Measurements from ENCODE around the gene ATP10B. TPM values are rescaled to one million over a fixed set of nuclear protein-coding genes. Genes with fewer than 3 reads are reported as not detected.
"Not testable (repeated sequence)": the region's sequence is repeated elsewhere in the genome, so short reads cannot be mapped to it uniquely, and the experiment has no call there.

ATP10B gene
- total RNA-seq, 3 donors from 2014 or later (not counting 1 experiment from before 2014, with no cell fraction given) = not detected

DNA sequence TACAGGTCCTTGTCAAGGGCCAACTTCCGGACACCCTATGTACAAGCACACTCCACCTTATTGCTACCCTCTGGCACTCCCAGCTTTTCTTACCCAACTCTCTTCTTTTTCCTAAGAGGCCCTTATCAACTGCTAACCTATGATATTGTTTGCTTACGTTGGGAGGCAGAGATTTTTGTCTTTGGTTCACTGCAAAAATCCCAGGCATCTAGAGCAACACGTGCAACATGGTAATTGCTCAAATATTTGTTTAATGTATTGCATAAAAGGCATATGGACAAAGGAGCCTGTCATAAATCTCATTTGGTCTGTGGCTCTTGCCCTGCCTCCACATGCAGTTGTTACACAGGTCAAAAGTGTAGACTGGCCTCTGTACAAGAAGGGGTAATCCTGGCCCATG lies 35.8 kb upstream of the ATP10B start:
- ATAC-seq (no peak), DNase-seq (no peak)
- TF ChIP-seq, protein P1, sequence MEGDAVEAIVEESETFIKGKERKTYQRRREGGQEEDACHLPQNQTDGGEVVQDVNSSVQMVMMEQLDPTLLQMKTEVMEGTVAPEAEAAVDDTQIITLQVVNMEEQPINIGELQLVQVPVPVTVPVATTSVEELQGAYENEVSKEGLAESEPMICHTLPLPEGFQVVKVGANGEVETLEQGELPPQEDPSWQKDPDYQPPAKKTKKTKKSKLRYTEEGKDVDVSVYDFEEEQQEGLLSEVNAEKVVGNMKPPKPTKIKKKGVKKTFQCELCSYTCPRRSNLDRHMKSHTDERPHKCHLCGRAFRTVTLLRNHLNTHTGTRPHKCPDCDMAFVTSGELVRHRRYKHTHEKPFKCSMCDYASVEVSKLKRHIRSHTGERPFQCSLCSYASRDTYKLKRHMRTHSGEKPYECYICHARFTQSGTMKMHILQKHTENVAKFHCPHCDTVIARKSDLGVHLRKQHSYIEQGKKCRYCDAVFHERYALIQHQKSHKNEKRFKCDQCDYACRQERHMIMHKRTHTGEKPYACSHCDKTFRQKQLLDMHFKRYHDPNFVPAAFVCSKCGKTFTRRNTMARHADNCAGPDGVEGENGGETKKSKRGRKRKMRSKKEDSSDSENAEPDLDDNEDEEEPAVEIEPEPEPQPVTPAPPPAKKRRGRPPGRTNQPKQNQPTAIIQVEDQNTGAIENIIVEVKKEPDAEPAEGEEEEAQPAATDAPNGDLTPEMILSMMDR (IDR thresholded peaks at IDR 0.05) = no peak
- no peak overlapping the region for H3K4me3 ChIP-seq (ENCODE audit: low read length)
- H3K4me3 Mint-ChIP-seq = no peak overlapping the region
- H3K27me3 Mint-ChIP-seq (ENCODE audit: low read depth in 2 of 2) = peaks cover 0 to 2% of the 10 kb centered on the region in 2 donors
- no peaks in the 10 kb centered on the region for H3K4me1 Mint-ChIP-seq
- H3K27ac ChIP-seq (ENCODE audit: low read length) = no peak overlapping the region
- H3K9me3 Mint-ChIP-seq = peaks cover 0 to 2% of the 10 kb centered on the region in 2 donors
- H3K27me3 ChIP-seq (ENCODE audit: control insufficient read depth, insufficient read depth, low read length) = no peaks in the 10 kb centered on the region
- 76% methylated on average over 3 of the region's 3 CpGs for WGBS (ENCODE audit: insufficient coverage)
- no peaks in the 10 kb centered on the region for H3K4me1 ChIP-seq (ENCODE audit: control insufficient read depth, insufficient read depth, low read length)
- no peaks in the 10 kb centered on the region for H3K36me3 ChIP-seq (ENCODE audit: control insufficient read depth, insufficient read depth, low read length)
- H3K9me3 ChIP-seq (ENCODE audit: control insufficient read depth, insufficient read depth, low read length) = no peaks in the 10 kb centered on the region
- H3K36me3 Mint-ChIP-seq = no peaks in the 10 kb centered on the region
- intact Hi-C loops (cut with micrococcal nuclease) = no loop called here
- no peak overlapping the region for H3K27ac Mint-ChIP-seq

DNA sequence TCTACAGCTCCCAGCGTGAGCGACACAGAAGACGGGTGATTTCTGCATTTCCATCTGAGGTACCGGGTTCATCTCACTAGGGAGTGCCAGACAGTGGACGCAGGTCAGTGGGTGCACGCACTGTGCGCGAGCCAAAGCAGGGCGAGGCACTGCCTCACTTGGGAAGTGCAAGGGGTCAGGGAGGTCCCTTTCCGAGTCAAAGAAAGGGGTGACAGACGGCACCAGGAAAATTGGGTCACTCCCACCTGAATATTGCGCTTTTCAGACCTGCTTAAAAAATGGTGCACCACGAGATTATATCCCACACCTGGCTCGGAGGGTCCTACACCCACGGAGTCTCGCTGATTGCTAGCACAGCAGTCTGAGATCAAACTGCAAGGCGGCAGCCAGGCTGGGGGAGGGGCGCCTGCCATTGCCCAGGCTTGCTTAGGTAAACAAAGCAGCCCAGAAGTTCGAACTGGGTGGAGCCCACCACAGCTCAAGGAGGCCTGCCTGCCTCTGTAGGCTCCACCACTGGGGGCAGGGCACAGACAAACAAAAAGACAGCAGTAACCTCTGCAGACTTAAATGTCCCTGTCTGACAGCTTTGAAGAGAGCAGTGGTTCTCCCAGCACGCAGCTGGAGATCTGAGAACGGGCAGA lies 21.7 kb upstream of the ATP10B start:
- H3K36me3 ChIP-seq (ENCODE audit: control insufficient read depth, insufficient read depth, low read length); intact Hi-C loops (cut with micrococcal nuclease); H3K4me3 Mint-ChIP-seq; H3K4me1 ChIP-seq (ENCODE audit: control insufficient read depth, insufficient read depth, low read length); H3K9me3 ChIP-seq (ENCODE audit: control insufficient read depth, insufficient read depth, low read length); H3K4me1 Mint-ChIP-seq; H3K27me3 Mint-ChIP-seq (ENCODE audit: low read depth in 2 of 2); DNase-seq; ATAC-seq; H3K36me3 Mint-ChIP-seq; H3K9me3 Mint-ChIP-seq; H3K27ac ChIP-seq (ENCODE audit: low read length); H3K27me3 ChIP-seq (ENCODE audit: control insufficient read depth, insufficient read depth, low read length); H3K27ac Mint-ChIP-seq; H3K4me3 ChIP-seq (ENCODE audit: low read length): not testable (repeated sequence)
- WGBS (ENCODE audit: insufficient coverage) = 46% methylated on average over 13 of the region's 21 CpGs

DNA sequence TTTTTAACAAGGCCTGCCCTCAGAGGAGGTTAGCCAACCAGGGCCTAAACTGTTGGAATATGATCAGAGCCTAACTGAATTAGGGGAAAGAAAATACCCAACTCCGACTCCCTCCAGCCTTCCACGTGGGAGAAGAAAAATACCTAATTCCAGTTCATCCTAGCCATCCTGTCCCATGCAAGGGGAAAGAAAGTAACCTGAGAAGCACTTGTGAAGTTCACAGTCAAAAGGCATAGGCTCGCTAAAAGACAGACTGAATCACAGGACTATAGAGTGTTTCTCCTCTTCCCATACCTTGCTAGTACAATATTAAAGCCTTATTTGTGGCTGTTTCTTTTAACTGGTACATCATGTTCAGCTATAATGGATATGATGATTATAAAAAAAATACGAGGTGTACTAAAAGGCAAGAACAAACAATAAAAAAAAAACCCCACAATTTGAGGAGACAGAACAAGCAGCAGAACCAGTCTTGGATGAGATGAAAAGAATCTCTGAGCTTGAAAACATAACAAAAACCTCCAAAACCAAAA lies 18.0 kb upstream of the ATP10B start:
- DNase-seq (no peak), ATAC-seq (no peak)
- H3K4me1 ChIP-seq (ENCODE audit: control insufficient read depth, insufficient read depth, low read length) = no peaks in the 10 kb centered on the region
- H3K27me3 ChIP-seq (ENCODE audit: control insufficient read depth, insufficient read depth, low read length) = no peaks in the 10 kb centered on the region
- intact Hi-C loops (cut with micrococcal nuclease) = no loop called here
- H3K27ac ChIP-seq (ENCODE audit: low read length) = no peak overlapping the region
- no peaks in the 10 kb centered on the region for H3K36me3 Mint-ChIP-seq
- peaks cover 2 to 5% of the 10 kb centered on the region in 2 donors for H3K9me3 Mint-ChIP-seq
- H3K4me3 Mint-ChIP-seq = no peak overlapping the region
- no peaks in the 10 kb centered on the region for H3K36me3 ChIP-seq (ENCODE audit: control insufficient read depth, insufficient read depth, low read length)
- H3K27me3 Mint-ChIP-seq (ENCODE audit: low read depth in 2 of 2) = no peaks in the 10 kb centered on the region
- WGBS (ENCODE audit: insufficient coverage) = 0% methylated on average over 1 of the region's 4 CpGs
- no peaks in the 10 kb centered on the region for H3K9me3 ChIP-seq (ENCODE audit: control insufficient read depth, insufficient read depth, low read length)
- no peak overlapping the region for H3K4me3 ChIP-seq (ENCODE audit: low read length)
- H3K27ac Mint-ChIP-seq = no peak overlapping the region
- H3K4me1 Mint-ChIP-seq = no peaks in the 10 kb centered on the region
- TF ChIP-seq, protein P1 (IDR thresholded peaks at IDR 0.05) = no peak

DNA sequence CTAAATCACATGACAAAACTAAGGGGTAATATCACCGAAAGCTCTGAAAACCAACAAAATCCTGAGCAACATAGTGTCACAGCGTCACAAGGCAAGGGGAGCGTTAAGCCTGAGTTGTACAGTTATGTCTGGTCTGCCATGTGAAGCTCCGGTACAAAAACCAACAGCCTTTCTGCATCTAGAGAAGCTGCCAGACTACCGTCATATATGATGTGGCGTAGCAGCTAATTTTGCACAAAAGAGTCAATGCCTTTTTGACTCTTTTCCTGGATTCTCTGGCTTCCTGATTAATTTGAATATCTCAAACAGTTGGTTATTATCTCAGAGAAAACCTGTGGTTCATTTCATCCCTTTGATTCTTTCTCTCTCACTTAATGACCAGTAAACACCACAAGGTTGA lies 16.0 kb upstream of the ATP10B start:
- no peaks in the 10 kb centered on the region for H3K36me3 Mint-ChIP-seq
- Histone ChIP-seq H3K4me3 (ENCODE audit: low read length) (no peak overlapping the region), H3K36me3 (ENCODE audit: control insufficient read depth, insufficient read depth, low read length) (no peaks in the 10 kb centered on the region), H3K9me3 (ENCODE audit: control insufficient read depth, insufficient read depth, low read length) (no peaks in the 10 kb centered on the region), H3K27me3 (ENCODE audit: control insufficient read depth, insufficient read depth, low read length) (no peaks in the 10 kb centered on the region), H3K4me1 (ENCODE audit: control insufficient read depth, insufficient read depth, low read length) (no peaks in the 10 kb centered on the region), H3K27ac (ENCODE audit: low read length) (no peak overlapping the region)
- no peak for DNase-seq
- 94% methylated on average over 6 of the region's 6 CpGs for WGBS (ENCODE audit: insufficient coverage)
- no peak overlapping the region for H3K4me3 Mint-ChIP-seq
- TF ChIP-seq, protein P1 (IDR thresholded peaks at IDR 0.05) = no peak
- peaks cover 8% of the 10 kb centered on the region in 2 donors for H3K9me3 Mint-ChIP-seq
- intact Hi-C loops (cut with micrococcal nuclease) = no loop called here
- no peaks in the 10 kb centered on the region for H3K4me1 Mint-ChIP-seq
- no peak for ATAC-seq
- no peak overlapping the region for H3K27ac Mint-ChIP-seq
- H3K27me3 Mint-ChIP-seq (ENCODE audit: low read depth in 2 of 2) = no peaks in the 10 kb centered on the region

Measured in natural killer cell (primary cell).